Kidney epithelial cell (primary cell): ENCODE results near the gene PRR15L. TPM values are rescaled to one million over a fixed set of nuclear protein-coding genes. Genes with fewer than 3 reads are reported as not detected.

Experiments
- DNase-seq: peaks from one replicate; pipeline ENCODE4 v3.0.0-alpha.2; 2010; ENCODE audit warnings: low read depth
- H3K27me3 ChIP-seq: 2 replicates; pipeline ENCODE4 v1.6.0; 2011; ENCODE audit warnings: low read length; ENCODE audit not compliant: control insufficient read depth, insufficient read depth
- H3K36me3 ChIP-seq: 2 replicates; pipeline ENCODE4 v1.5.1; 2011; ENCODE audit warnings: low read length; ENCODE audit not compliant: control insufficient read depth, insufficient read depth
- H3K4me3 ChIP-seq: 2 replicates; pipeline ENCODE4 v1.5.1; 2011; ENCODE audit warnings: low read depth, mild to moderate bottlenecking, control low read depth, low read length
- CTCF ChIP-seq: IDR thresholded peaks from 2 replicates; pipeline ENCODE4 v1.5.1; 2011; ENCODE audit warnings: mild to moderate bottlenecking, moderate library complexity, low read length, control low read depth, inconsistent platforms; ENCODE audit not compliant: insufficient read depth, poor library complexity, severe bottlenecking
- total RNA-seq: library from RNA; depleted of rRNA; stranded (reverse); fragments of >200 nt; gene quantifications from 2 replicates; pipeline ENCODE4 v1.2.3, GENCODE V29; 2015

The PRR15L gene
- total RNA-seq, 1 donor from 2014 or later = 0.92 TPM

- no peaks in the 10 kb centered on the region for H3K27me3 ChIP-seq
- DNase-seq = peak; percentile 71
- H3K36me3 ChIP-seq = no peaks in the 10 kb centered on the region
- peak; percentile 90 for TF ChIP-seq CTCF
- H3K4me3 ChIP-seq = no peak overlapping the region
These were observed 10.7 kb downstream of the PRR15L start for GRCh38 chr17:47946929-47947397.

- TF ChIP-seq CTCF = no peak
- no peak for DNase-seq
- Histone ChIP-seq H3K27me3 (no peaks in the 10 kb centered on the region), H3K4me3 (no peak overlapping the region), H3K36me3 (no peaks in the 10 kb centered on the region)
These were observed 11.2 kb downstream of the PRR15L start for GRCh38 chr17:47946516-47946915.

- H3K27me3 ChIP-seq = no peaks in the 10 kb centered on the region
- no peaks in the 10 kb centered on the region for H3K36me3 ChIP-seq
- no peak for DNase-seq
- no peak overlapping the region for H3K4me3 ChIP-seq
- no peak for TF ChIP-seq CTCF
These were observed 11.9 kb downstream of the PRR15L start for GRCh38 chr17:47945529-47946508.

- Histone ChIP-seq H3K27me3 (no peaks in the 10 kb centered on the region), H3K4me3 (no peak overlapping the region), H3K36me3 (no peaks in the 10 kb centered on the region)
- DNase-seq = no peak
- no peak for TF ChIP-seq CTCF
These were observed 12.6 kb downstream of the PRR15L start for GRCh38 chr17:47945080-47945479.

GRCh38 chr17:47942568-47942967 lies 15.1 kb downstream of the PRR15L start:
- TF ChIP-seq CTCF = no peak
- DNase-seq = no peak
- Histone ChIP-seq H3K4me3 (peak overlapping the region; percentile 78), H3K36me3 (no peaks in the 10 kb centered on the region), H3K27me3 (no peaks in the 10 kb centered on the region)
